Kidney epithelial cell (primary cell): ENCODE data around the gene WIPF1. TPM values are rescaled to one million over a fixed set of nuclear protein-coding genes. Genes with fewer than 3 reads are reported as not detected.

Experiments used
- DNase-seq: peaks from one replicate; pipeline ENCODE4 v3.0.0-alpha.2; 2010; ENCODE audit warnings: low read depth
- H3K27me3 ChIP-seq: 2 replicates; pipeline ENCODE4 v1.6.0; 2011; ENCODE audit warnings: low read length; ENCODE audit not compliant: control insufficient read depth, insufficient read depth
- H3K36me3 ChIP-seq: 2 replicates; pipeline ENCODE4 v1.5.1; 2011; ENCODE audit warnings: low read length; ENCODE audit not compliant: control insufficient read depth, insufficient read depth
- H3K4me3 ChIP-seq: 2 replicates; pipeline ENCODE4 v1.5.1; 2011; ENCODE audit warnings: low read depth, mild to moderate bottlenecking, control low read depth, low read length
- CTCF ChIP-seq: IDR thresholded peaks from 2 replicates; pipeline ENCODE4 v1.5.1; 2011; ENCODE audit warnings: mild to moderate bottlenecking, moderate library complexity, low read length, control low read depth, inconsistent platforms; ENCODE audit not compliant: insufficient read depth, poor library complexity, severe bottlenecking
- total RNA-seq: library from RNA; depleted of rRNA; stranded (reverse); fragments of >200 nt; gene quantifications from 2 replicates; pipeline ENCODE4 v1.2.3, GENCODE V29; 2015

WIPF1 gene
- total RNA-seq, 1 donor from 2014 or later = 9.5 TPM

GRCh38 chr2:174574657-174575056 lies 22.9 kb downstream of the WIPF1 start:
- Histone ChIP-seq H3K36me3 (no peaks in the 10 kb centered on the region), H3K4me3 (no peak overlapping the region), H3K27me3 (no peaks in the 10 kb centered on the region)
- DNase-seq = no peak
- no peak for TF ChIP-seq CTCF

- DNase-seq = no peak
- Histone ChIP-seq H3K27me3 (no peaks in the 10 kb centered on the region), H3K36me3 (no peaks in the 10 kb centered on the region), H3K4me3 (no peak overlapping the region)
- no peak for TF ChIP-seq CTCF
Measured at GRCh38 chr2:174573621-174574081, 24.0 kb downstream of the WIPF1 start.

GRCh38 chr2:174572556-174572955 lies 25.0 kb downstream of the WIPF1 start:
- DNase-seq = no peak
- Histone ChIP-seq H3K27me3 (no peaks in the 10 kb centered on the region), H3K4me3 (no peak overlapping the region), H3K36me3 (no peaks in the 10 kb centered on the region)
- no peak for TF ChIP-seq CTCF

- DNase-seq = no peak
- TF ChIP-seq CTCF = no peak
- no peaks in the 10 kb centered on the region for H3K27me3 ChIP-seq
- H3K36me3 ChIP-seq = no peaks in the 10 kb centered on the region
- H3K4me3 ChIP-seq = no peak overlapping the region
Measured at GRCh38 chr2:174571669-174572323, 25.8 kb downstream of the WIPF1 start.

- no peak for DNase-seq
- Histone ChIP-seq H3K27me3 (no peaks in the 10 kb centered on the region), H3K36me3 (no peaks in the 10 kb centered on the region), H3K4me3 (no peak overlapping the region)
- TF ChIP-seq CTCF = no peak
Measured at GRCh38 chr2:174570318-174570958, 27.2 kb downstream of the WIPF1 start.
